SH-SY5Y (cell line): ENCODE data around the gene CUEDC2.

Experiments
- GATA2 ChIP-seq: IDR thresholded peaks from 2 replicates; pipeline ENCODE4 v1.6.1; 2011; ENCODE audit warnings: mild to moderate bottlenecking, low read depth, low read length
- GATA3 ChIP-seq: IDR thresholded peaks from 2 replicates; pipeline ENCODE4 v1.6.1; 2011; ENCODE audit warnings: low read depth, mild to moderate bottlenecking, low read length, moderate library complexity

GRCh38 chr10:102384606-102385429 lies 47.6 kb downstream of the CUEDC2 start:
- no peak for TF ChIP-seq GATA2
- no peak for TF ChIP-seq GATA3
